Measurements from ENCODE around the gene PIEZO2.

DNA sequence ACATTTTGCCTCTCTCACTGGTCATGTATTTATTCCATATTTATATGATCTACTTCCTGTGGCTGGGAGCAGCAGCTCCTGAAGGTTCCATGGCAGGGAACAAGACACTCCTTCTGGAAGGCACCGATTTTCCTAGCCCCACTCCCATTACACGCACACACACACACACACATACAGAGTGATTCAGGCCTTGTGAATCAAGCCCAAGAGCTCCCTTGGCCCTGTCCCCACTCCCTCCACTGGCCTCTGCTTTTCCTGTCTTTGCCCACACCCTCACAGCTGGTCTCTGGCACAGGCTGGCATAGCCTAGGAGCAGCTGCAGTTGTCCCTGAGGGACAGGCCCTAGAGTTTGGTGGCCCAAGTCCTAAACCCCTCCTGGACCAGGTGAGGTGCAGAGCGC, 421.9 kb downstream of the PIEZO2 start:
- TF ChIP-seq, protein P1, sequence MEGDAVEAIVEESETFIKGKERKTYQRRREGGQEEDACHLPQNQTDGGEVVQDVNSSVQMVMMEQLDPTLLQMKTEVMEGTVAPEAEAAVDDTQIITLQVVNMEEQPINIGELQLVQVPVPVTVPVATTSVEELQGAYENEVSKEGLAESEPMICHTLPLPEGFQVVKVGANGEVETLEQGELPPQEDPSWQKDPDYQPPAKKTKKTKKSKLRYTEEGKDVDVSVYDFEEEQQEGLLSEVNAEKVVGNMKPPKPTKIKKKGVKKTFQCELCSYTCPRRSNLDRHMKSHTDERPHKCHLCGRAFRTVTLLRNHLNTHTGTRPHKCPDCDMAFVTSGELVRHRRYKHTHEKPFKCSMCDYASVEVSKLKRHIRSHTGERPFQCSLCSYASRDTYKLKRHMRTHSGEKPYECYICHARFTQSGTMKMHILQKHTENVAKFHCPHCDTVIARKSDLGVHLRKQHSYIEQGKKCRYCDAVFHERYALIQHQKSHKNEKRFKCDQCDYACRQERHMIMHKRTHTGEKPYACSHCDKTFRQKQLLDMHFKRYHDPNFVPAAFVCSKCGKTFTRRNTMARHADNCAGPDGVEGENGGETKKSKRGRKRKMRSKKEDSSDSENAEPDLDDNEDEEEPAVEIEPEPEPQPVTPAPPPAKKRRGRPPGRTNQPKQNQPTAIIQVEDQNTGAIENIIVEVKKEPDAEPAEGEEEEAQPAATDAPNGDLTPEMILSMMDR (IDR thresholded peaks at IDR 0.05; ENCODE audit: insufficient read depth, low read length) = no peak
- TF ChIP-seq POLR2AphosphoS5 (IDR thresholded peaks at IDR 0.05; ENCODE audit: low read depth) = no peak
- TF ChIP-seq GABPA (IDR thresholded peaks at IDR 0.05; ENCODE audit: low read depth) = no peak
- TF ChIP-seq, protein P2, sequence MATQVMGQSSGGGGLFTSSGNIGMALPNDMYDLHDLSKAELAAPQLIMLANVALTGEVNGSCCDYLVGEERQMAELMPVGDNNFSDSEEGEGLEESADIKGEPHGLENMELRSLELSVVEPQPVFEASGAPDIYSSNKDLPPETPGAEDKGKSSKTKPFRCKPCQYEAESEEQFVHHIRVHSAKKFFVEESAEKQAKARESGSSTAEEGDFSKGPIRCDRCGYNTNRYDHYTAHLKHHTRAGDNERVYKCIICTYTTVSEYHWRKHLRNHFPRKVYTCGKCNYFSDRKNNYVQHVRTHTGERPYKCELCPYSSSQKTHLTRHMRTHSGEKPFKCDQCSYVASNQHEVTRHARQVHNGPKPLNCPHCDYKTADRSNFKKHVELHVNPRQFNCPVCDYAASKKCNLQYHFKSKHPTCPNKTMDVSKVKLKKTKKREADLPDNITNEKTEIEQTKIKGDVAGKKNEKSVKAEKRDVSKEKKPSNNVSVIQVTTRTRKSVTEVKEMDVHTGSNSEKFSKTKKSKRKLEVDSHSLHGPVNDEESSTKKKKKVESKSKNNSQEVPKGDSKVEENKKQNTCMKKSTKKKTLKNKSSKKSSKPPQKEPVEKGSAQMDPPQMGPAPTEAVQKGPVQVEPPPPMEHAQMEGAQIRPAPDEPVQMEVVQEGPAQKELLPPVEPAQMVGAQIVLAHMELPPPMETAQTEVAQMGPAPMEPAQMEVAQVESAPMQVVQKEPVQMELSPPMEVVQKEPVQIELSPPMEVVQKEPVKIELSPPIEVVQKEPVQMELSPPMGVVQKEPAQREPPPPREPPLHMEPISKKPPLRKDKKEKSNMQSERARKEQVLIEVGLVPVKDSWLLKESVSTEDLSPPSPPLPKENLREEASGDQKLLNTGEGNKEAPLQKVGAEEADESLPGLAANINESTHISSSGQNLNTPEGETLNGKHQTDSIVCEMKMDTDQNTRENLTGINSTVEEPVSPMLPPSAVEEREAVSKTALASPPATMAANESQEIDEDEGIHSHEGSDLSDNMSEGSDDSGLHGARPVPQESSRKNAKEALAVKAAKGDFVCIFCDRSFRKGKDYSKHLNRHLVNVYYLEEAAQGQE (IDR thresholded peaks at IDR 0.05; ENCODE audit: insufficient replicate concordance, low read depth) = no peak
